ENCODE measurements around the gene POLD1. TPM values are rescaled to one million over a fixed set of nuclear protein-coding genes. Genes with fewer than 3 reads are reported as not detected.

POLD1 gene
- polyA plus RNA-seq, 1 of the 3 experiments (the other 2 are of a cell fraction): 33.6 TPM

- peaks cover 38% of the 10 kb centered on the region for H3K27me3 ChIP-seq (ENCODE audit: insufficient read depth)
- no peaks in the 10 kb centered on the region for H4K20me1 ChIP-seq (ENCODE audit: insufficient read depth)
- H3K9me3 ChIP-seq: no peaks in the 10 kb centered on the region
- H3K4me2 ChIP-seq: no peak overlapping the region
- no peak overlapping the region for H3K9ac ChIP-seq
- no peak overlapping the region for H3K27ac ChIP-seq (ENCODE audit: low read depth in 2 of 2, low read length in 1 of 2)
- 50% methylated on average over 14 of the region's 19 CpGs for WGBS (ENCODE audit: low lambda C conversion rate)
- no peaks in the 10 kb centered on the region for H3F3A ChIP-seq (replicated peaks; ENCODE audit: insufficient read depth)
- ChIA-PET CTCF (interaction anchor here (0.6 kb wide), 1 partner anchor 27 kb away, joined by 3 read pairs; no protein-coding TSS in a partner anchor), POLR2A (no interaction called here)
- DNase-seq: no peak
- H2AFZ ChIP-seq (ENCODE audit: low read depth): no peak overlapping the region
- H3K4me3 ChIP-seq (ENCODE audit: low read depth in 2 of 2, low read length in 1 of 2): no peak overlapping the region
- no peaks in the 10 kb centered on the region for H3K79me2 ChIP-seq (ENCODE audit: insufficient read depth)
- no peaks in the 10 kb centered on the region for H3K36me3 ChIP-seq (replicated peaks in 1 of 2; ENCODE audit: control insufficient read depth in 1 of 2, insufficient read depth in 2 of 2, low read length in 1 of 2)
- H3K4me1 ChIP-seq (ENCODE audit: control insufficient read depth in 1 of 2, insufficient read depth in 2 of 2, low read depth in 1 of 2, low read length in 1 of 2): peaks cover 0 to 19% of the 10 kb centered on the region in 2 experiments; a peak in 1 of 4 replicates
- TF ChIP-seq MXI1 (IDR thresholded peaks at IDR 0.05; ENCODE audit: low read depth, low read length) (no peak), CHD2 (IDR thresholded peaks at IDR 0.05; ENCODE audit: low read length, partially characterized antibody) (no peak), GABPA (IDR thresholded peaks at IDR 0.05; ENCODE audit: low read depth) (no peak)
- TF ChIP-seq, protein P1, sequence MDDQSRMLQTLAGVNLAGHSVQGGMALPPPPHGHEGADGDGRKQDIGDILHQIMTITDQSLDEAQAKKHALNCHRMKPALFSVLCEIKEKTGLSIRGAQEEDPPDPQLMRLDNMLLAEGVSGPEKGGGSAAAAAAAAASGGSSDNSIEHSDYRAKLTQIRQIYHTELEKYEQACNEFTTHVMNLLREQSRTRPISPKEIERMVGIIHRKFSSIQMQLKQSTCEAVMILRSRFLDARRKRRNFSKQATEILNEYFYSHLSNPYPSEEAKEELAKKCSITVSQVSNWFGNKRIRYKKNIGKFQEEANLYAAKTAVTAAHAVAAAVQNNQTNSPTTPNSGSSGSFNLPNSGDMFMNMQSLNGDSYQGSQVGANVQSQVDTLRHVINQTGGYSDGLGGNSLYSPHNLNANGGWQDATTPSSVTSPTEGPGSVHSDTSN (IDR thresholded peaks at IDR 0.05): no peak
- no peaks in the 10 kb centered on the region for H3K9me2 ChIP-seq
Measured at GRCh38 chr19:50433201-50434180, 49.3 kb downstream of the POLD1 start.

GRCh38 chr19:50434525-50434924 is 50.4 kb downstream of the POLD1 start:
- H3K4me1 ChIP-seq (ENCODE audit: control insufficient read depth in 1 of 2, insufficient read depth in 2 of 2, low read depth in 1 of 2, low read length in 1 of 2): peaks cover 0 to 19% of the 10 kb centered on the region in 2 experiments; a peak in 1 of 4 replicates
- no peaks in the 10 kb centered on the region for H4K20me1 ChIP-seq (ENCODE audit: insufficient read depth)
- no peaks in the 10 kb centered on the region for H3K9me3 ChIP-seq
- DNase-seq: peak; percentile 80
- no peaks in the 10 kb centered on the region for H3K79me2 ChIP-seq (ENCODE audit: insufficient read depth)
- ChIA-PET CTCF (no interaction called here), POLR2A (no interaction called here)
- H3F3A ChIP-seq (replicated peaks; ENCODE audit: insufficient read depth): no peaks in the 10 kb centered on the region
- no peak overlapping the region for H2AFZ ChIP-seq (ENCODE audit: low read depth)
- no peaks in the 10 kb centered on the region for H3K9me2 ChIP-seq
- H3K36me3 ChIP-seq (replicated peaks in 1 of 2; ENCODE audit: control insufficient read depth in 1 of 2, insufficient read depth in 2 of 2, low read length in 1 of 2): no peaks in the 10 kb centered on the region
- no peak overlapping the region for H3K4me2 ChIP-seq
- no peak overlapping the region for H3K27ac ChIP-seq (ENCODE audit: low read depth in 2 of 2, low read length in 1 of 2)
- H3K9ac ChIP-seq: no peak overlapping the region
- WGBS (ENCODE audit: low lambda C conversion rate): 13% methylated on average over 7 of the region's 12 CpGs
- no peak overlapping the region for H3K4me3 ChIP-seq (ENCODE audit: low read depth in 2 of 2, low read length in 1 of 2)
- H3K27me3 ChIP-seq (ENCODE audit: insufficient read depth): peaks cover 40% of the 10 kb centered on the region
- TF ChIP-seq, protein P2, sequence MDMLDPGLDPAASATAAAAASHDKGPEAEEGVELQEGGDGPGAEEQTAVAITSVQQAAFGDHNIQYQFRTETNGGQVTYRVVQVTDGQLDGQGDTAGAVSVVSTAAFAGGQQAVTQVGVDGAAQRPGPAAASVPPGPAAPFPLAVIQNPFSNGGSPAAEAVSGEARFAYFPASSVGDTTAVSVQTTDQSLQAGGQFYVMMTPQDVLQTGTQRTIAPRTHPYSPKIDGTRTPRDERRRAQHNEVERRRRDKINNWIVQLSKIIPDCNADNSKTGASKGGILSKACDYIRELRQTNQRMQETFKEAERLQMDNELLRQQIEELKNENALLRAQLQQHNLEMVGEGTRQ (IDR thresholded peaks at IDR 0.05; ENCODE audit: borderline replicate concordance, low read depth, low read length): no peak
- TF ChIP-seq FOXJ3 (CRISPR knock-in tag; IDR thresholded peaks at IDR 0.05) (no peak), USF1 (IDR thresholded peaks at IDR 0.05; ENCODE audit: borderline replicate concordance, low read depth) (no peak), FOSL2 (IDR thresholded peaks at IDR 0.05; ENCODE audit: borderline replicate concordance, low read depth) (no peak), TEAD4 (IDR thresholded peaks at IDR 0.05; ENCODE audit: borderline replicate concordance, insufficient read depth) (no peak), MXI1 (IDR thresholded peaks at IDR 0.05; ENCODE audit: low read depth, low read length) (no peak), YY1 (IDR thresholded peaks at IDR 0.05; ENCODE audit: low read depth) (no peak), TCF12 (IDR thresholded peaks at IDR 0.05) (no peak), RXRA (IDR thresholded peaks at IDR 0.05; ENCODE audit: borderline replicate concordance, low read depth) (no peak), FOXM1 (IDR thresholded peaks at IDR 0.05; ENCODE audit: low read depth) (no peak), JUND (IDR thresholded peaks at IDR 0.05) (no peak), NFIC (IDR thresholded peaks at IDR 0.05; ENCODE audit: borderline replicate concordance) (no peak), RAD21 (IDR thresholded peaks at IDR 0.05; ENCODE audit: low read length) (no peak), SMC3 (IDR thresholded peaks at IDR 0.05; ENCODE audit: low read depth, low read length) (no peak), CTCF (IDR thresholded peaks at IDR 0.05) (no peak), SIN3A (IDR thresholded peaks at IDR 0.05; ENCODE audit: borderline replicate concordance, low read depth, low read length) (no peak)
- TF ChIP-seq, protein P3, sequence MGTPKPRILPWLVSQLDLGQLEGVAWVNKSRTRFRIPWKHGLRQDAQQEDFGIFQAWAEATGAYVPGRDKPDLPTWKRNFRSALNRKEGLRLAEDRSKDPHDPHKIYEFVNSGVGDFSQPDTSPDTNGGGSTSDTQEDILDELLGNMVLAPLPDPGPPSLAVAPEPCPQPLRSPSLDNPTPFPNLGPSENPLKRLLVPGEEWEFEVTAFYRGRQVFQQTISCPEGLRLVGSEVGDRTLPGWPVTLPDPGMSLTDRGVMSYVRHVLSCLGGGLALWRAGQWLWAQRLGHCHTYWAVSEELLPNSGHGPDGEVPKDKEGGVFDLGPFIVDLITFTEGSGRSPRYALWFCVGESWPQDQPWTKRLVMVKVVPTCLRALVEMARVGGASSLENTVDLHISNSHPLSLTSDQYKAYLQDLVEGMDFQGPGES (IDR thresholded peaks at IDR 0.05; ENCODE audit: low read depth, low read length): no peak
- TF ChIP-seq, protein P1 (IDR thresholded peaks at IDR 0.05): no peak

Data from SK-N-SH (cell line).